Measurements from ENCODE around the gene CMIP. TPM values are rescaled to one million over a fixed set of nuclear protein-coding genes. Genes with fewer than 3 reads are reported as not detected.

CMIP gene
- total and polyA plus RNA-seq, 3 donors from 2014 or later, result 34.9 to 72.5 (median 42.0) TPM

- Histone ChIP-seq H3K4me1 (no peaks in the 10 kb centered on the region), H3K27ac (no peak overlapping the region), H3K36me3 (ENCODE audit: low read depth, missing control alignments) (no peaks in the 10 kb centered on the region), H3K27me3 (no peaks in the 10 kb centered on the region), H3K4me3 (no peak overlapping the region), H3K9me3 (no peaks in the 10 kb centered on the region)
- TF ChIP-seq POLR2A (IDR thresholded peaks at IDR 0.05), result no peak
- no peak for TF ChIP-seq CTCF (IDR thresholded peaks at IDR 0.05)
- WGBS, 2 donors, result 90 to 91% methylated on average over 13 to 15 of the region's 15 CpGs
- intact Hi-C loops (cut with DNase I; ENCODE audit: low total_unique reads), result no loop called here
- DNase-seq, result no peak
These were observed 102.8 kb downstream of the CMIP start for GRCh38 chr16:81547194-81547938.

GRCh38 chr16:81547939-81548216 is 103.3 kb downstream of the CMIP start:
- no peaks in the 10 kb centered on the region for H3K4me1 ChIP-seq

GRCh38 chr16:81548551-81548875 is 103.9 kb downstream of the CMIP start:
- intact Hi-C loops (cut with DNase I; ENCODE audit: low total_unique reads), result no loop called here
- Histone ChIP-seq H3K4me3 (no peak overlapping the region), H3K27ac (no peak overlapping the region), H3K9me3 (no peaks in the 10 kb centered on the region), H3K36me3 (ENCODE audit: low read depth, missing control alignments) (no peaks in the 10 kb centered on the region), H3K4me1 (no peaks in the 10 kb centered on the region), H3K27me3 (no peaks in the 10 kb centered on the region)
- DNase-seq, result no peak
- WGBS, 2 donors, result 85 to 89% methylated on average over 3 of the region's 3 CpGs
- TF ChIP-seq POLR2A (IDR thresholded peaks at IDR 0.05), result no peak
- TF ChIP-seq CTCF (IDR thresholded peaks at IDR 0.05), result no peak

More at GRCh38 chr16:81547939-81548216, 103.3 kb downstream of the CMIP start:
- Histone ChIP-seq H3K27ac (no peak overlapping the region), H3K4me3 (no peak overlapping the region), H3K36me3 (ENCODE audit: low read depth, missing control alignments) (no peaks in the 10 kb centered on the region), H3K27me3 (no peaks in the 10 kb centered on the region), H3K9me3 (no peaks in the 10 kb centered on the region)
- intact Hi-C loops (cut with DNase I; ENCODE audit: low total_unique reads), result no loop called here
- no peak for TF ChIP-seq POLR2A (IDR thresholded peaks at IDR 0.05)
- no peak for TF ChIP-seq CTCF (IDR thresholded peaks at IDR 0.05)
- WGBS, 2 donors, result 80 to 82% methylated on average over 5 of the region's 5 CpGs
- DNase-seq, result no peak

GRCh38 chr16:81548876-81549546 is 104.4 kb downstream of the CMIP start:
- intact Hi-C loops (cut with DNase I; ENCODE audit: low total_unique reads), result no loop called here
- WGBS, 2 donors, result 88 to 90% methylated on average over 10 of the region's 10 CpGs
- TF ChIP-seq CTCF (IDR thresholded peaks at IDR 0.05), result no peak
- TF ChIP-seq POLR2A (IDR thresholded peaks at IDR 0.05), result no peak

More at GRCh38 chr16:81548876-81549546, 104.4 kb downstream of the CMIP start:
- no peak overlapping the region for H3K27ac ChIP-seq
- H3K27me3 ChIP-seq, result no peaks in the 10 kb centered on the region
- no peak overlapping the region for H3K4me3 ChIP-seq
- no peaks in the 10 kb centered on the region for H3K9me3 ChIP-seq
- DNase-seq, result no peak
- H3K36me3 ChIP-seq (ENCODE audit: low read depth, missing control alignments), result no peaks in the 10 kb centered on the region
- H3K4me1 ChIP-seq, result no peaks in the 10 kb centered on the region
